DMS79 (cell line): ENCODE data around the gene CNTNAP2.
"Not testable (repeated sequence)": the region's sequence is repeated elsewhere in the genome, so short reads cannot be mapped to it uniquely, and the experiment has no call there.

ENCODE experiments used
- DNase-seq: peaks from one replicate; lab custom pipeline; 2025; lab: John Stamatoyannopoulos, UW

Gene CNTNAP2

GRCh38 chr7:147640821-147641220 is 1524.2 kb downstream of the CNTNAP2 start:
- no peak for DNase-seq

GRCh38 chr7:147646568-147646967 is 1530.0 kb downstream of the CNTNAP2 start:
- no peak for DNase-seq

GRCh38 chr7:147650991-147651390 is 1534.4 kb downstream of the CNTNAP2 start:
- no peak for DNase-seq

GRCh38 chr7:147651601-147652000 is 1535.0 kb downstream of the CNTNAP2 start:
- DNase-seq: no peak

GRCh38 chr7:147653456-147653855 is 1536.9 kb downstream of the CNTNAP2 start:
- no peak for DNase-seq

GRCh38 chr7:147658392-147658967 is 1541.9 kb downstream of the CNTNAP2 start:
- DNase-seq: no peak

GRCh38 chr7:147659036-147659995 is 1542.7 kb downstream of the CNTNAP2 start:
- DNase-seq: no peak

GRCh38 chr7:147664541-147664940 is 1547.9 kb downstream of the CNTNAP2 start:
- DNase-seq: no peak

- DNase-seq: no peak
These were observed 1554.2 kb downstream of the CNTNAP2 start for GRCh38 chr7:147670759-147671158.

GRCh38 chr7:147674705-147675104 is 1558.1 kb downstream of the CNTNAP2 start:
- no peak for DNase-seq

- no peak for DNase-seq
These were observed 1562.3 kb downstream of the CNTNAP2 start for GRCh38 chr7:147678943-147679342.

GRCh38 chr7:147681530-147681929 is 1564.9 kb downstream of the CNTNAP2 start:
- no peak for DNase-seq

- no peak for DNase-seq
These were observed 1584.1 kb downstream of the CNTNAP2 start for GRCh38 chr7:147700702-147701101.

GRCh38 chr7:147707926-147708325 is 1591.3 kb downstream of the CNTNAP2 start:
- no peak for DNase-seq

- DNase-seq: no peak
These were observed 1592.3 kb downstream of the CNTNAP2 start for GRCh38 chr7:147708871-147709270.

GRCh38 chr7:147711447-147711846 is 1594.8 kb downstream of the CNTNAP2 start:
- DNase-seq: no peak

- peak; percentile 3 for DNase-seq
These were observed 1605.6 kb downstream of the CNTNAP2 start for GRCh38 chr7:147721962-147722830.

GRCh38 chr7:147723536-147723935 is 1606.9 kb downstream of the CNTNAP2 start:
- DNase-seq: no peak

- no peak for DNase-seq
These were observed 1614.7 kb downstream of the CNTNAP2 start for GRCh38 chr7:147731311-147731710.

- DNase-seq: not testable (repeated sequence)
These were observed 1621.1 kb downstream of the CNTNAP2 start for GRCh38 chr7:147737559-147738214.

- no peak for DNase-seq
These were observed 1625.7 kb downstream of the CNTNAP2 start for GRCh38 chr7:147742301-147742700.

GRCh38 chr7:147756300-147756699 is 1639.7 kb downstream of the CNTNAP2 start:
- peak; percentile 6 for DNase-seq
